ENCODE results near the gene LRP2. TPM values are rescaled to one million over a fixed set of nuclear protein-coding genes. Genes with fewer than 3 reads are reported as not detected.

Gene LRP2
- total and polyA plus RNA-seq, 4 experiments from 2014 or later, result not detected

- H3K36me3 ChIP-seq (ENCODE audit: insufficient read depth, low read length), result no peaks in the 10 kb centered on the region
- no peak overlapping the region for H3K27ac ChIP-seq (ENCODE audit: low read depth, low read length)
- H3K27me3 ChIP-seq (ENCODE audit: insufficient read depth, low read length), result no peaks in the 10 kb centered on the region
- no peaks in the 10 kb centered on the region for H3K9me3 ChIP-seq (ENCODE audit: control insufficient read depth in 1 of 2, low read length in 2 of 2)
- H3K36me3 Mint-ChIP-seq, result no peaks in the 10 kb centered on the region
- CTCF ChIA-PET (ENCODE audit: partially characterized antibody), result interaction anchor here (1.6 to 18.6 kb wide), 5 partner anchors 25 to 143 kb away, joined by 5 to 423 read pairs (median 62); no protein-coding TSS in a partner anchor
- intact Hi-C loops (cut with micrococcal nuclease), result loop anchor here (5.0 kb wide), 2 partner anchors 214 to 256 kb away; partner anchors contain the start of genes LRP2 and SPC25
- H3K4me1 Mint-ChIP-seq, result peaks cover 47 to 68% (median 61%) of the 10 kb centered on the region in 4 donors
- no peak for DNase-seq
- H3K9me3 Mint-ChIP-seq, result no peaks in the 10 kb centered on the region
- no peak overlapping the region for H3K4me3 ChIP-seq (ENCODE audit: low read length in 2 of 2)
- no peaks in the 10 kb centered on the region for H3K27me3 Mint-ChIP-seq
- peak overlapping the region in 4 of 8 donors; percentile 3 to 68 (median 42) for H3K4me3 Mint-ChIP-seq
- peak overlapping the region in 4 of 7 donors; percentile 43 to 84 (median 70) for H3K27ac Mint-ChIP-seq
- POLR2A ChIA-PET (ENCODE audit: partially characterized antibody), result interaction anchor here (1.3 to 1.5 kb wide), 2 partner anchors 10 to 72 kb away, joined by 3 to 5 read pairs; no protein-coding TSS in a partner anchor
- peaks cover 62% of the 10 kb centered on the region for H3K4me1 ChIP-seq (ENCODE audit: insufficient read depth, low read length)
These were observed 256.2 kb downstream of the LRP2 start for GRCh38 chr2:169106134-169106533.

- H3K4me1 ChIP-seq (ENCODE audit: insufficient read depth, low read length), result peaks cover 62% of the 10 kb centered on the region
- Mint-ChIP-seq H3K36me3 (no peaks in the 10 kb centered on the region), H3K4me3 (peak overlapping the region in 7 of 8 donors; percentile 1 to 74 (median 49)), H3K27me3 (no peaks in the 10 kb centered on the region), H3K4me1 (peaks cover 47 to 68% (median 61%) of the 10 kb centered on the region in 4 donors), H3K27ac (peak overlapping the region in 6 of 7 donors; percentile 2 to 88 (median 54)), H3K9me3 (no peaks in the 10 kb centered on the region)
- ChIA-PET POLR2A (ENCODE audit: partially characterized antibody) (interaction anchor here (1.3 to 1.5 kb wide), 2 partner anchors 9 to 71 kb away, joined by 3 to 5 read pairs; no protein-coding TSS in a partner anchor), CTCF (ENCODE audit: partially characterized antibody) (interaction anchor here (1.6 to 18.6 kb wide), 4 partner anchors 26 to 142 kb away, joined by 5 to 423 read pairs (median 86); no protein-coding TSS in a partner anchor)
- no peaks in the 10 kb centered on the region for H3K36me3 ChIP-seq (ENCODE audit: insufficient read depth, low read length)
- no peak overlapping the region for H3K4me3 ChIP-seq (ENCODE audit: low read length in 2 of 2)
- H3K27me3 ChIP-seq (ENCODE audit: insufficient read depth, low read length), result no peaks in the 10 kb centered on the region
- peak in 2 of 5 donors; percentile 15 to 18 for DNase-seq
- intact Hi-C loops (cut with micrococcal nuclease), result loop anchor here (1.0 to 5.0 kb wide), 3 partner anchors 144 to 257 kb away; partner anchors contain the start of genes LRP2 and SPC25
- no peaks in the 10 kb centered on the region for H3K9me3 ChIP-seq (ENCODE audit: control insufficient read depth in 1 of 2, low read length in 2 of 2)
- H3K27ac ChIP-seq (ENCODE audit: low read depth, low read length), result no peak overlapping the region
These were observed 256.9 kb downstream of the LRP2 start for GRCh38 chr2:169105476-169105875.

DNA sequence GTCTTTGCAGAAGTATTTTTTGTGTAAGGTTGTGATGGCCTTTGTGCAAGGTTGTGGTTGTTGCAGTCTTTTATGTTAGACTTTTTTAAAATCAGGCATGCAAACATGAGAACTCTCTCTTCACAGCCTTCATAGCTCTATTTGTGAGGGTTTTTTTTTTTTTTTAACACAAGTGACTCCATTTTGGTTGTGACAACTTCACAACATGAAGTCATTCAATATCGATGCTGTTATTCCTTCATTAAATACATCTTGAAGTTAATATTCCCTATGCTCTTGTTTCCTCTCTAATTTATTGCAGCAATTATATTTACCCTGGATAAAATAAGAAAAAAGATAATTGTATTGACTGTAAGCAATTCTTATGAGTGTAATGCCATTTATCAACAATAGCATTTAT lies 257.5 kb downstream of the LRP2 start:
- no peaks in the 10 kb centered on the region for H3K9me3 Mint-ChIP-seq
- no peak overlapping the region for H3K4me3 Mint-ChIP-seq
- peaks cover 59% of the 10 kb centered on the region for H3K4me1 ChIP-seq (ENCODE audit: insufficient read depth, low read length)
- DNase-seq, result no peak
- ChIA-PET POLR2A (ENCODE audit: partially characterized antibody) (interaction anchor here (1.5 kb wide), 1 partner anchor 70 kb away, joined by 5 read pairs; no protein-coding TSS in a partner anchor), CTCF (ENCODE audit: partially characterized antibody) (interaction anchor here (0.6 to 18.6 kb wide), 3 partner anchors 26 to 142 kb away, joined by 3 to 423 read pairs (median 19); no protein-coding TSS in a partner anchor)
- H3K4me3 ChIP-seq (ENCODE audit: low read length in 2 of 2), result no peak overlapping the region
- no peaks in the 10 kb centered on the region for H3K36me3 Mint-ChIP-seq
- no peaks in the 10 kb centered on the region for H3K27me3 Mint-ChIP-seq
- intact Hi-C loops (cut with micrococcal nuclease), result loop anchor here (1.0 to 5.0 kb wide), 3 partner anchors 144 to 257 kb away; partner anchors contain the start of genes LRP2 and SPC25
- H3K4me1 Mint-ChIP-seq, result peaks cover 46 to 66% (median 59%) of the 10 kb centered on the region in 4 donors
- peak overlapping the region in 2 of 7 donors; percentile 11 to 77 for H3K27ac Mint-ChIP-seq
- H3K36me3 ChIP-seq (ENCODE audit: insufficient read depth, low read length), result no peaks in the 10 kb centered on the region
- H3K9me3 ChIP-seq (ENCODE audit: control insufficient read depth in 1 of 2, low read length in 2 of 2), result no peaks in the 10 kb centered on the region
- H3K27ac ChIP-seq (ENCODE audit: low read depth, low read length), result no peak overlapping the region
- no peaks in the 10 kb centered on the region for H3K27me3 ChIP-seq (ENCODE audit: insufficient read depth, low read length)

GRCh38 chr2:169095621-169096105 lies 266.7 kb downstream of the LRP2 start:
- no peak overlapping the region for H3K27ac ChIP-seq (ENCODE audit: low read depth, low read length)
- peak overlapping the region in 1 of 7 donors; percentile 9 for H3K27ac Mint-ChIP-seq

GRCh38 chr2:169094676-169095075 lies 267.7 kb downstream of the LRP2 start:
- H3K4me3 Mint-ChIP-seq, result no peak overlapping the region
- ChIA-PET POLR2A (ENCODE audit: partially characterized antibody) (no interaction called here), CTCF (ENCODE audit: partially characterized antibody) (interaction anchor here (1.6 to 2.7 kb wide), 4 partner anchors 13 to 47 kb away, joined by 5 to 10 read pairs (median 6); no protein-coding TSS in a partner anchor)
- no peak overlapping the region for H3K4me3 ChIP-seq (ENCODE audit: low read length in 2 of 2)
- intact Hi-C loops (cut with micrococcal nuclease), result loop anchor here (10.0 kb wide), 1 partner anchor 70 kb away; no protein-coding TSS in a partner anchor
- no peak overlapping the region for H3K27ac ChIP-seq (ENCODE audit: low read depth, low read length)
- H3K27ac Mint-ChIP-seq, result no peak overlapping the region
- peaks cover 4 to 5% of the 10 kb centered on the region in 2 donors for H3K27me3 Mint-ChIP-seq
- peaks cover 10% of the 10 kb centered on the region for H3K4me1 ChIP-seq (ENCODE audit: insufficient read depth, low read length)
- peaks cover 0 to 1% (median 0%) of the 10 kb centered on the region in 8 donors for H3K9me3 Mint-ChIP-seq
- H3K9me3 ChIP-seq (ENCODE audit: control insufficient read depth in 1 of 2, low read length in 2 of 2), result no peaks in the 10 kb centered on the region
- no peak for DNase-seq
- no peaks in the 10 kb centered on the region for H3K36me3 Mint-ChIP-seq
- H3K27me3 ChIP-seq (ENCODE audit: insufficient read depth, low read length), result no peaks in the 10 kb centered on the region
- H3K36me3 ChIP-seq (ENCODE audit: insufficient read depth, low read length), result no peaks in the 10 kb centered on the region
- peaks cover 7 to 15% (median 15%) of the 10 kb centered on the region in 4 donors for H3K4me1 Mint-ChIP-seq

More at GRCh38 chr2:169095621-169096105, 266.7 kb downstream of the LRP2 start:
- peak overlapping the region in 3 of 8 donors; percentile 15 to 49 (median 43) for H3K4me3 Mint-ChIP-seq
- intact Hi-C loops (cut with micrococcal nuclease), result loop anchor here (10.0 kb wide), 1 partner anchor 71 kb away; no protein-coding TSS in a partner anchor
- H3K4me1 ChIP-seq (ENCODE audit: insufficient read depth, low read length), result peaks cover 10% of the 10 kb centered on the region
- H3K36me3 ChIP-seq (ENCODE audit: insufficient read depth, low read length), result no peaks in the 10 kb centered on the region
- H3K4me1 Mint-ChIP-seq, result peaks cover 7 to 16% (median 15%) of the 10 kb centered on the region in 4 donors
- ChIA-PET POLR2A (ENCODE audit: partially characterized antibody) (interaction anchor here (1.5 to 1.7 kb wide), 2 partner anchors 10 to 12 kb away, joined by 3 to 12 read pairs; no protein-coding TSS in a partner anchor), CTCF (ENCODE audit: partially characterized antibody) (interaction anchor here (0.9 to 5.7 kb wide), 4 partner anchors 12 to 36 kb away, joined by 4 to 35 read pairs (median 8); no protein-coding TSS in a partner anchor)
- peaks cover 4 to 5% of the 10 kb centered on the region in 2 donors for H3K27me3 Mint-ChIP-seq
- H3K36me3 Mint-ChIP-seq, result no peaks in the 10 kb centered on the region
- H3K9me3 Mint-ChIP-seq, result peaks cover 0 to 1% (median 0%) of the 10 kb centered on the region in 8 donors
- H3K4me3 ChIP-seq (ENCODE audit: low read length in 2 of 2), result no peak overlapping the region
- H3K27me3 ChIP-seq (ENCODE audit: insufficient read depth, low read length), result no peaks in the 10 kb centered on the region
- no peak for DNase-seq
- no peaks in the 10 kb centered on the region for H3K9me3 ChIP-seq (ENCODE audit: control insufficient read depth in 1 of 2, low read length in 2 of 2)

GRCh38 chr2:169093535-169093934 lies 268.8 kb downstream of the LRP2 start:
- Histone ChIP-seq H3K4me1 (ENCODE audit: insufficient read depth, low read length) (peaks cover 10% of the 10 kb centered on the region), H3K36me3 (ENCODE audit: insufficient read depth, low read length) (no peaks in the 10 kb centered on the region), H3K27me3 (ENCODE audit: insufficient read depth, low read length) (no peaks in the 10 kb centered on the region), H3K27ac (ENCODE audit: low read depth, low read length) (no peak overlapping the region), H3K4me3 (ENCODE audit: low read length in 2 of 2) (no peak overlapping the region), H3K9me3 (ENCODE audit: control insufficient read depth in 1 of 2, low read length in 2 of 2) (no peaks in the 10 kb centered on the region)
- Mint-ChIP-seq H3K4me3 (no peak overlapping the region), H3K4me1 (peaks cover 6 to 15% (median 15%) of the 10 kb centered on the region in 4 donors), H3K27me3 (peaks cover 4 to 5% of the 10 kb centered on the region in 2 donors), H3K9me3 (peaks cover 0 to 1% (median 0%) of the 10 kb centered on the region in 8 donors), H3K36me3 (no peaks in the 10 kb centered on the region), H3K27ac (no peak overlapping the region)
- ChIA-PET POLR2A (ENCODE audit: partially characterized antibody) (no interaction called here), CTCF (ENCODE audit: partially characterized antibody) (interaction anchor here (1.8 to 1.9 kb wide), 2 partner anchors 16 to 49 kb away, joined by 6 to 7 read pairs; no protein-coding TSS in a partner anchor)
- intact Hi-C loops (cut with micrococcal nuclease), result loop anchor here (10.0 kb wide), 1 partner anchor 69 kb away; no protein-coding TSS in a partner anchor
- no peak for DNase-seq
